ENCODE results near the gene ADGRF5.

GRCh38 chr6:46921731-46922130 is at the start of gene ADGRF5:
- TF ChIP-seq EZH2 (IDR thresholded peaks at IDR 0.05; ENCODE audit: low read depth): no peak
- no peak for TF ChIP-seq CTCF (conservative IDR thresholded peaks at IDR 0.05)
